ENCODE data around the gene STK35.
"Not testable (repeated sequence)": the region's sequence is repeated elsewhere in the genome, so short reads cannot be mapped to it uniquely, and the experiment has no call there.

The STK35 gene

DNA sequence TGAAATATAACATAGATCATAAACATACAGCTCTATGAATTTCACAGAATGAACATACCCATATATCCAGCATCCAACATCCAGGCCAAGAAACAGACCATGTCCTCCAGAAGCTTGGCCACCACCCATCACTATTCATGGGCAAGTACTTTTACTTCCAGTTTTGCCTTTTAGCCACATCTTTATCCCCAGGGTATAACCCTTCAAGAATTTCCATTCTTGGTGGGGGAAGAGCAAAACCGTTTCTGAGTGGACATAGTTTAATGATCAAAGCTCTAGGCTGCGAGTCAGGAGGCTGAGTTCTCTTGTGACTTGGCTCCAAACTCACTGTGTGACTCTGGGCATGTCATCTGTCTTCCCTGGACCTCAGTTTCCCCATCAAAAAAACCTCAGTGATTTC is 78.3 kb downstream of the STK35 start:
- no peak overlapping the region for H3K4me3 ChIP-seq (IDR thresholded peaks at IDR 0.05; ENCODE audit: insufficient read depth, low read depth, low read length)
- H4K20me1 ChIP-seq (ENCODE audit: insufficient read depth): no peaks in the 10 kb centered on the region
- H3K4me1 ChIP-seq (ENCODE audit: low read depth, poor library complexity, severe bottlenecking): no peaks in the 10 kb centered on the region
- H3K27me3 ChIP-seq (ENCODE audit: insufficient read depth, low read depth): no peaks in the 10 kb centered on the region
- H3K36me3 ChIP-seq (ENCODE audit: insufficient read depth): no peaks in the 10 kb centered on the region
- no peak overlapping the region for H2AFZ ChIP-seq (ENCODE audit: low read depth)
- no peak overlapping the region for H3K9ac ChIP-seq
- H3K4me2 ChIP-seq: no peak overlapping the region
- TF ChIP-seq, protein P1, sequence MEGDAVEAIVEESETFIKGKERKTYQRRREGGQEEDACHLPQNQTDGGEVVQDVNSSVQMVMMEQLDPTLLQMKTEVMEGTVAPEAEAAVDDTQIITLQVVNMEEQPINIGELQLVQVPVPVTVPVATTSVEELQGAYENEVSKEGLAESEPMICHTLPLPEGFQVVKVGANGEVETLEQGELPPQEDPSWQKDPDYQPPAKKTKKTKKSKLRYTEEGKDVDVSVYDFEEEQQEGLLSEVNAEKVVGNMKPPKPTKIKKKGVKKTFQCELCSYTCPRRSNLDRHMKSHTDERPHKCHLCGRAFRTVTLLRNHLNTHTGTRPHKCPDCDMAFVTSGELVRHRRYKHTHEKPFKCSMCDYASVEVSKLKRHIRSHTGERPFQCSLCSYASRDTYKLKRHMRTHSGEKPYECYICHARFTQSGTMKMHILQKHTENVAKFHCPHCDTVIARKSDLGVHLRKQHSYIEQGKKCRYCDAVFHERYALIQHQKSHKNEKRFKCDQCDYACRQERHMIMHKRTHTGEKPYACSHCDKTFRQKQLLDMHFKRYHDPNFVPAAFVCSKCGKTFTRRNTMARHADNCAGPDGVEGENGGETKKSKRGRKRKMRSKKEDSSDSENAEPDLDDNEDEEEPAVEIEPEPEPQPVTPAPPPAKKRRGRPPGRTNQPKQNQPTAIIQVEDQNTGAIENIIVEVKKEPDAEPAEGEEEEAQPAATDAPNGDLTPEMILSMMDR (conservative IDR thresholded peaks at IDR 0.05; ENCODE audit: low read depth, low read length): no peak
- H3K27ac ChIP-seq: no peak overlapping the region
- H3K79me2 ChIP-seq (ENCODE audit: insufficient read depth, low read depth): no peaks in the 10 kb centered on the region

DNA sequence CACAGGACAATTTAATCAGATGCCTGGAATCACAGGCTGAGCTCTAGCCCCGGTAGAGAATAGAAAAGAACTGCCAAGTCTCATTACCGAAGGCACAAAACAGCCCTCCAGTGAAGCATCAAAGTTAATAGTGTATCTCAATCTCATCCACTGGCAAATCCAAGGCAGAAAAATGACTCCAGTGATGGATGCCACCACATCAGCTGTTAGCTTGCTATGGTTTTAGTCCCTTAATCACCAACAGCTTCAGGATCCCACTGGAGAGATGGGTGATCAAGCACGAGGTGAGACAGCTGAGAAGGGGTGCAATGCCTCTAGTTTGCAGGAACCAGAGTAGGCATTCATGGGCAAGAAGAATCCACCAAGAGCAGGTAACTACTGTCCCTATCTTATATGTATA is 81.8 kb downstream of the STK35 start:
- Histone ChIP-seq H3K36me3 (ENCODE audit: insufficient read depth) (no peaks in the 10 kb centered on the region), H3K9ac (no peak overlapping the region), H2AFZ (ENCODE audit: low read depth) (no peak overlapping the region), H3K4me3 (IDR thresholded peaks at IDR 0.05; ENCODE audit: insufficient read depth, low read depth, low read length) (no peak overlapping the region), H3K4me2 (no peak overlapping the region), H3K27me3 (ENCODE audit: insufficient read depth, low read depth) (no peaks in the 10 kb centered on the region), H3K27ac (no peak overlapping the region), H3K4me1 (ENCODE audit: low read depth, poor library complexity, severe bottlenecking) (no peaks in the 10 kb centered on the region), H3K79me2 (ENCODE audit: insufficient read depth, low read depth) (no peaks in the 10 kb centered on the region), H4K20me1 (ENCODE audit: insufficient read depth) (no peaks in the 10 kb centered on the region)
- TF ChIP-seq, protein P1 (conservative IDR thresholded peaks at IDR 0.05; ENCODE audit: low read depth, low read length): no peak

DNA sequence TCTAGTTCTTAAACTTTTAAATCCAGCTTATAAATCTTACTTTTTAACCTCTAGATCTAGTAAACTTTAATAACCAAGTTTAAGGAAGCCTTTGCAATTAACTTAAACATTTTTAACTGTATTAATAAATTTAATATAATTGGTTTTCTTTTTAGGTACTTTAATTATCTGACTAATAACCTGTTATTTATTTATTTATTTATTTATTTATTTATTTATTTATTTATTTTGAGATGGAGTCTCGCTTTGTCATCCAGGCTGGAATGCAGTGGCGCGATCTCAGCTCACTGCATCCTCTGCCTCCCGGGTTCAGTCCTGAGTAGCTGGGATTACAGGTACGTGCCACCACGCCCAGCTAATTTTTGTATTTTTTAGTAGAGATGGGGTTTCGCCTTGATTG is 83.3 kb downstream of the STK35 start:
- H3K79me2 ChIP-seq (ENCODE audit: insufficient read depth, low read depth); H3K4me3 ChIP-seq (IDR thresholded peaks at IDR 0.05; ENCODE audit: insufficient read depth, low read depth, low read length); H4K20me1 ChIP-seq (ENCODE audit: insufficient read depth); H3K36me3 ChIP-seq (ENCODE audit: insufficient read depth); H3K27me3 ChIP-seq (ENCODE audit: insufficient read depth, low read depth); H3K9ac ChIP-seq; H3K27ac ChIP-seq; H2AFZ ChIP-seq (ENCODE audit: low read depth); H3K4me2 ChIP-seq; H3K4me1 ChIP-seq (ENCODE audit: low read depth, poor library complexity, severe bottlenecking): not testable (repeated sequence)

DNA sequence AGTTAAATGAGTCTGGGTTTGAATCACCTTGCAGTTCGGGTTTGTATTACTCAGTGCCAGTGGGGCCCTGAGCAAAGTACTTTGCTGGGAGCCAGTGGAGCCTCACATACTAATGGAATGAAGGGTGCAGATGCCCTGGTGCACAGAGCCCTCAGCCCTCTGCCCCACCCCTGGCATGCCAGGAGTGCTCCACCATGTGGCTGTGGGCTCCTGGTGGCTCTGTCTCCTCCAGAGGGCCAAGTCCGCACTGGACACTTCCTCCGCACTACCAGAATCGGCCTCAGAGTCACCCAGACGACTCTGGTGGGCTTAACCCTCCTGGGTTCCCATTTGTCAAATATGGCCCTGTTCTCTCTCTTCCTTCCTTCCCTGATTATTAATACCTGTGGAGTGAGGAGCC is 94.0 kb downstream of the STK35 start:
- Histone ChIP-seq H3K9ac (no peak overlapping the region), H4K20me1 (ENCODE audit: insufficient read depth) (no peaks in the 10 kb centered on the region), H2AFZ (ENCODE audit: low read depth) (no peak overlapping the region), H3K4me3 (IDR thresholded peaks at IDR 0.05; ENCODE audit: insufficient read depth, low read depth, low read length) (no peak overlapping the region), H3K27ac (no peak overlapping the region), H3K36me3 (ENCODE audit: insufficient read depth) (no peaks in the 10 kb centered on the region), H3K4me1 (ENCODE audit: low read depth, poor library complexity, severe bottlenecking) (no peaks in the 10 kb centered on the region), H3K79me2 (ENCODE audit: insufficient read depth, low read depth) (no peaks in the 10 kb centered on the region), H3K4me2 (no peak overlapping the region), H3K27me3 (ENCODE audit: insufficient read depth, low read depth) (no peaks in the 10 kb centered on the region)
- TF ChIP-seq, protein P1 (conservative IDR thresholded peaks at IDR 0.05; ENCODE audit: low read depth, low read length): no peak

DNA sequence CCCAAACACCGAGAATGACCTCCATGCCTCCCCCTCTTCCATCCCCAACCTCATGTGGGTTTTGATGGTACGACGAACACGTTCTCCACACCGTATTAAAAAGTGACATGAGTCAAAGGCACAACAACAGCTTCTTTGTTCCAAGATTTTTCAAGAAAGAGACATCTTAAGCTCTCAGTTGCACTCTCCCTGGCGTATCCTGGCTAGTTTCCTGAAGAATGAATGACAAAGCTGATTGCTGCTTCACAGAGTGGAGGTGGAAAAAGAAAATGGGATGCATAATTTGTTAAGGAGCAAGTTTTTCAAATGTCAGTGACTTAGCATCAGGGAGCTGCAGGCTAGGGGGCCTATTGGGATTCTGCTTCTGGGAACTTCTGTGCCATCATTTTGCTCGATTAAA is 95.5 kb downstream of the STK35 start:
- Histone ChIP-seq H3K27me3 (ENCODE audit: insufficient read depth, low read depth) (no peaks in the 10 kb centered on the region), H3K4me3 (IDR thresholded peaks at IDR 0.05; ENCODE audit: insufficient read depth, low read depth, low read length) (no peak overlapping the region), H3K9ac (no peak overlapping the region), H3K36me3 (ENCODE audit: insufficient read depth) (no peaks in the 10 kb centered on the region), H3K4me1 (ENCODE audit: low read depth, poor library complexity, severe bottlenecking) (no peaks in the 10 kb centered on the region), H3K79me2 (ENCODE audit: insufficient read depth, low read depth) (no peaks in the 10 kb centered on the region), H2AFZ (ENCODE audit: low read depth) (no peak overlapping the region), H3K4me2 (no peak overlapping the region), H4K20me1 (ENCODE audit: insufficient read depth) (no peaks in the 10 kb centered on the region), H3K27ac (no peak overlapping the region)
- TF ChIP-seq, protein P1 (conservative IDR thresholded peaks at IDR 0.05; ENCODE audit: low read depth, low read length): no peak

Measured in KMS-11 (cell line).